Choroid plexus epithelial cell (primary cell): ENCODE measurements around the gene CHCHD10.
A peak's percentile ranks its signal among the peaks of the same experiment; 100 is the strongest.

Experiments used
- DNase-seq: peaks from one replicate; pipeline ENCODE4 v3.0.0-alpha.2; 2010; ENCODE audit warnings: low read depth
- H3K4me3 ChIP-seq: 2 replicates; pipeline ENCODE4 v1.5.1; 2011; ENCODE audit warnings: low read depth, mild to moderate bottlenecking, control low read depth, low read length, moderate library complexity
- CTCF ChIP-seq: conservative IDR thresholded peaks from 2 replicates; pipeline ENCODE4 v1.5.1; 2011; ENCODE audit warnings: low read depth, mild to moderate bottlenecking, control low read depth, inconsistent platforms, low read length, moderate library complexity

Gene CHCHD10

GRCh38 chr22:23772315-23772648 lies 4.5 kb upstream of the CHCHD10 start:
- peak overlapping the region; percentile 51 for H3K4me3 ChIP-seq
- no peak for TF ChIP-seq CTCF
- DNase-seq: no peak

GRCh38 chr22:23769321-23769965 lies 1.7 kb upstream of the CHCHD10 start:
- no peak for TF ChIP-seq CTCF
- no peak for DNase-seq
- no peak overlapping the region for H3K4me3 ChIP-seq

- peak overlapping the region; percentile 63 for H3K4me3 ChIP-seq
- DNase-seq: no peak
Observed at GRCh38 chr22:23767303-23767672, 484 bp downstream of the CHCHD10 start.

GRCh38 chr22:23764899-23765881 lies 2.6 kb downstream of the CHCHD10 start:
- no peak for TF ChIP-seq CTCF
- DNase-seq: no peak
- H3K4me3 ChIP-seq: no peak overlapping the region

More at GRCh38 chr22:23767303-23767672, 484 bp downstream of the CHCHD10 start:
- no peak for TF ChIP-seq CTCF

- TF ChIP-seq CTCF: no peak
- no peak overlapping the region for H3K4me3 ChIP-seq
- no peak for DNase-seq
Observed at GRCh38 chr22:23763954-23764353, 3.8 kb downstream of the CHCHD10 start.

GRCh38 chr22:23763579-23763945 lies 4.2 kb downstream of the CHCHD10 start:
- peak overlapping the region; percentile 29 for H3K4me3 ChIP-seq
- no peak for DNase-seq
- TF ChIP-seq CTCF: no peak
